Gastrocnemius medialis (tissue), 4 donors: ENCODE results near the gene CFAP53. TPM values are rescaled to one million over a fixed set of nuclear protein-coding genes. Genes with fewer than 3 reads are reported as not detected.

Experiments used
- ATAC-seq, 2 donors: fragments of 150-250 bp; one replicate each; pipeline ENCODE4 v1.9.1; 2016
- DNase-seq, 2 donors: peaks; one replicate each; pipeline ENCODE4 v3.0.0-alpha.2; 2019
- H3K27ac ChIP-seq, 4 donors: fragments of 200-600 bp; sonication (generic); 1 replicate in 1 of 4; 2 replicates in 3 of 4; pipeline ENCODE4 v1.5.1; 2016 to 2018; ENCODE audit warnings: mild to moderate bottlenecking in 2 of 4, moderate library complexity in 1 of 4
- H3K27me3 ChIP-seq, 3 donors: fragments of 200-600 bp; sonication (generic) in 2 of 3; 1 replicate in 1 of 3; 2 replicates in 2 of 3; pipeline versions ENCODE4 v1.5.1 to v1.6.0; 2016 to 2019; ENCODE audit warnings: mild to moderate bottlenecking in 1 of 3, moderate library complexity in 1 of 3
- H3K36me3 ChIP-seq, 2 donors: fragments of 200-600 bp; sonication (generic) in 1 of 2; one replicate each; pipeline ENCODE4 v1.5.1; 2017 to 2018
- H3K4me1 ChIP-seq, 2 donors: fragments of 200-600 bp; sonication (generic) in 1 of 2; one replicate each; pipeline ENCODE4 v1.5.1; 2016 to 2017; ENCODE audit warnings: mild to moderate bottlenecking in 2 of 2
- H3K4me3 ChIP-seq, 4 donors: fragments of 200-600 bp; sonication (generic) in 3 of 4; 1 replicate in 1 of 4; 2 replicates in 3 of 4; pipeline ENCODE4 v1.5.1; 2016 to 2019; ENCODE audit warnings: mild to moderate bottlenecking in 2 of 4
- H3K9me3 ChIP-seq, 3 donors: fragments of 200-600 bp; sonication (generic) in 2 of 3; 1 replicate in 1 of 3; 2 replicates in 2 of 3; pipeline ENCODE4 v1.5.1; 2016 to 2019
- CTCF ChIP-seq, 5 experiments: fragments of 450-650 bp in 3 of 5; fragments of 200-600 bp in 2 of 5; sonication (generic) in 2 of 5; IDR thresholded peaks in 4 of 5; conservative IDR thresholded peaks in 1 of 5; 1 replicate in 4 of 5; 2 replicates in 1 of 5; pipeline ENCODE4 v1.5.1; 2016 to 2019; ENCODE audit warnings: antibody characterized with exemption in 5 of 5, mild to moderate bottlenecking in 3 of 5, moderate library complexity in 3 of 5
- POLR2A ChIP-seq, 2 donors: fragments of 450-650 bp; IDR thresholded peaks; one replicate each; pipeline ENCODE4 v1.6.1; 2017; ENCODE audit warnings: antibody characterized with exemption in 2 of 2, mild to moderate bottlenecking in 2 of 2, moderate library complexity in 2 of 2
- in situ Hi-C, 4 donors: fragments of 200-750 bp; cut with MboI; loops; one replicate each; pipeline versions ENCODE4 v1.15.0 to v1.8.0; 2017; ENCODE audit warnings: low sequenced_read_pairs in 4 of 4
- intact Hi-C: fragments of 100-400 bp; cut with DNase I; formaldehyde crosslinking; loops from one replicate; pipeline ENCODE4 v1.15.1; 2023; ENCODE audit warnings: low total_unique reads
- total RNA-seq, 4 donors: library from RNA; depleted of rRNA; stranded (reverse); fragments of >200 nt; gene quantifications; one replicate each; pipeline versions ENCODE4 v1.1.0 to v1.2.3, GENCODE V29; 2016

The CFAP53 gene
- total RNA-seq, 4 donors from 2014 or later, result 1.3 to 1.4 (median 1.4) TPM; not detected in 1

DNA sequence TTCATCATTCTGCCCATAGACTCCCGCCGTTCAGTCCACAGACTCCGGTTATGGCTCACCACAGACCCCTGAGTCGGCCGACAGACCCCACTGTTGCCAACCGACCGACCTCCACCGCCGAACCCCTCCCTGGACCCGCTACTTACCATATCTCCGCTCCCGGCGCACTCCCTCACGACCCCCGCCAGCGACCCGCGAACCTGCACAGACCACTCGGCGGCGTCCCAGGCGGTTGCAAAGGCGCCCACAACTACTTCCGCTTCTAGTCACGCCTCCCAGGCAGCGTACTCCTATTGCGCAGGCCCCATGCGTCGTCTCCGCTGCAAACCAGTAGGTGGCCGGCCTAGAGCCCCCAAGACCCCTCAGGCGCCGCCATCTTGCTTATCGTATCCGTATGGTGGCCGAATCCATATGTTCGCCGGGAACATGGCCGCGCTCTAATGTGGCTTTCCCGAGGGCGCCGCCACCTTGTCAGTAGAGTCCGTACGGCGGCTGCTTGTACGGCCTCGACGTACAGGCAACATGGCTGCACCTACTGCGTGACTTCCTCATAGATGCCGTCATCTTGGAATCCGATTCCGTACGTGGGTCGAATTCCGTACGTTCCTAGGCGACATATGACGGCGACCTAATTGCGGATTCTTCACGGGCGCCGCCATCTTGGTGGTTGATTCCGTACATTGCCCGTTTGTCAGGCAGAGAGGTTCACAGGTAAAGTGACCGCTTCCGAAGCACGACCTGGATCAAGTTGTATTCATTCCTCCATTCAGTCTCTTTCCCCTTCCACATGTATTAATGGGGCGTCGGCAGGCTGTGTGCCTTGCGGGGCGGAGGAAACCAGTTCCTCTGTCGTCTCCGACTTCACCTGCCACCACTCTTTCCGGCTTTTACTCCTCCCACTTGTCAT lies 21.4 kb upstream of the CFAP53 start, which contains the start of gene CXXC1:
TSS of gene CXXC1 (minus strand) at position 252 of the 907 bp plus-strand sequence. CDS start at position 149, 103 bp downstream.
- TF ChIP-seq POLR2A (IDR thresholded peaks at IDR 0.05) (peak in 1 of 2 donors; percentile 46), CTCF (IDR thresholded peaks at IDR 0.05 in 4 of 5, conservative IDR thresholded peaks at IDR 0.05 in 1 of 5) (peak; percentile 46 to 75 (median 61))
- no peaks in the 10 kb centered on the region for H3K9me3 ChIP-seq
- H3K4me3 ChIP-seq, result peak within 1 kb of the TSS; percentile 73 to 97 (median 84)
- H3K27me3 ChIP-seq, result no peaks in the 10 kb centered on the region
- peaks cover 0 to 24% of the 10 kb centered on the region in 2 donors for H3K36me3 ChIP-seq
- in situ Hi-C loops (loop anchor here in 3 of 4 donors (25.0 kb wide), 4 partner anchors 475 to 900 kb away; partner anchors contain the start of genes C18orf32 (in 3 of the 3), RPL17 (in 3 of the 3), ACAA2 (in 2 of the 3) and SMAD4 (in 2 of the 3)), intact Hi-C loops (loop anchor here (1.0 to 10.0 kb wide), 7 partner anchors 21 to 1743 kb away; partner anchors contain the start of genes ACAA2, MEX3C and SMAD4)
- H3K27ac ChIP-seq, result peak within 1 kb of the TSS; percentile 82 to 93 (median 91)
- no peaks in the 10 kb centered on the region for H3K4me1 ChIP-seq
- peak; percentile 95 for DNase-seq
- ATAC-seq, result peak; percentile 98

GRCh38 chr18:50287028-50287440 lies 20.7 kb upstream of the CFAP53 start:
- intact Hi-C loops (loop anchor here (1.0 to 10.0 kb wide), 7 partner anchors 21 to 1742 kb away; partner anchors contain the start of genes ACAA2, MEX3C and SMAD4), in situ Hi-C loops (loop anchor here in 3 of 4 donors (25.0 kb wide), 4 partner anchors 475 to 900 kb away; partner anchors contain the start of genes C18orf32 (in 3 of the 3), RPL17 (in 3 of the 3), ACAA2 (in 2 of the 3) and SMAD4 (in 2 of the 3))
- no peak for TF ChIP-seq POLR2A (IDR thresholded peaks at IDR 0.05)
- no peak for TF ChIP-seq CTCF (IDR thresholded peaks at IDR 0.05 in 4 of 5, conservative IDR thresholded peaks at IDR 0.05 in 1 of 5)
- H3K27me3 ChIP-seq, result no peaks in the 10 kb centered on the region
- no peaks in the 10 kb centered on the region for H3K9me3 ChIP-seq
- H3K36me3 ChIP-seq, result peaks cover 0 to 29% of the 10 kb centered on the region in 2 donors
- ATAC-seq (peak in 1 of 2 donors; percentile 11), DNase-seq (no peak)
- H3K27ac ChIP-seq, result peak overlapping the region; percentile 82 to 93 (median 91)
- H3K4me1 ChIP-seq, result peaks cover 3% of the 10 kb centered on the region in 2 donors
- peak overlapping the region; percentile 73 to 97 (median 84) for H3K4me3 ChIP-seq

DNA sequence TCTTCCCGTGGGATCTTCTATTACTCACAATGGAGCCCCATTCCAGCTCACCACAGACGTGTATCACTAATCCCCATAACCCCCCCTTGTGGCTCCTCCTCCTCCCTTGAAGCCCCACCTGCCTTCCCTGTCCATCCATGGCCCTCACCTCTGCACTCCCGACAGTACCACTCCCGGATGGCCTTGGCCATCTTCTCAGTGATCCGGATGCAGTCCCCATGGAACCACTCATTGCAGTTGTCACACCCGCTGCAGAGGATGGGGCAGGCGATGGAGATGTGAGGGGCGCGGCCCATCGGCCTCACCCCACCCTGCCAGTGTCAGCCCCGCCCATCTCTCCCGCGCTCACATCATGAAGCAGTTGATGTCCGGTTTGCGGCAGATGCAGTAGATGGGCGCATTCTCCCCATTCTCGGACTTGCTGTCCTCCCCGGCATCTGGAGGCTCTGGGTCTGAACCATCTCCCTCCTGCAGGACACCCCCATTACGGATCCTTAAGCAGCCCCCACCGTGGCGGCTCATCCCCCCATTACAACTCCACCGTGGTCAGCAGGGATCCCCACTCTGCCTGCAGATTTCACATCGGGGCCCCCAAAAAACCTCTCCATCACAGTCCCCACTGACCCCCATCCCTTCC lies 20.2 kb upstream of the CFAP53 start:
- Histone ChIP-seq H3K4me1 (peaks cover 6% of the 10 kb centered on the region in 2 donors), H3K4me3 (peak overlapping the region; percentile 73 to 97 (median 84)), H3K36me3 (peaks cover 0 to 29% of the 10 kb centered on the region in 2 donors), H3K9me3 (no peaks in the 10 kb centered on the region), H3K27ac (peak overlapping the region; percentile 82 to 93 (median 91)), H3K27me3 (no peaks in the 10 kb centered on the region)
- in situ Hi-C loops (loop anchor here in 3 of 4 donors (25.0 kb wide), 4 partner anchors 474 to 901 kb away; partner anchors contain the start of genes C18orf32 (in 3 of the 3), RPL17 (in 3 of the 3), ACAA2 (in 2 of the 3) and SMAD4 (in 2 of the 3)), intact Hi-C loops (loop anchor here (1.0 to 10.0 kb wide), 7 partner anchors 22 to 1742 kb away; partner anchors contain the start of genes ACAA2, MEX3C and SMAD4)
- ATAC-seq (no peak), DNase-seq (no peak)
- TF ChIP-seq POLR2A (IDR thresholded peaks at IDR 0.05), result no peak
- TF ChIP-seq CTCF (IDR thresholded peaks at IDR 0.05 in 4 of 5, conservative IDR thresholded peaks at IDR 0.05 in 1 of 5), result no peak
